Tibial artery (tissue), 4 donors: ENCODE measurements around the gene LBHD2.
"Not testable (repeated sequence)": the region's sequence is repeated elsewhere in the genome, so short reads cannot be mapped to it uniquely, and the experiment has no call there.

Source experiments
- DNase-seq, 2 donors: peaks; one replicate each; pipeline ENCODE4 v3.0.0-alpha.2; 2019
- H3K27ac ChIP-seq, 2 donors: fragments of 200-600 bp; sonication (generic) in 1 of 2; 1 replicate in 1 of 2; 2 replicates in 1 of 2; pipeline ENCODE4 v1.5.1; 2018 to 2019; ENCODE audit warnings: mild to moderate bottlenecking in 1 of 2
- H3K27me3 ChIP-seq, 2 donors: fragments of 200-600 bp; sonication (generic) in 1 of 2; one replicate each; pipeline versions ENCODE4 v1.5.1 to v1.6.0; 2016 to 2019
- H3K36me3 ChIP-seq, 3 donors: fragments of 200-600 bp; sonication (generic) in 2 of 3; one replicate each; pipeline ENCODE4 v1.5.1; 2016 to 2019; ENCODE audit warnings: mild to moderate bottlenecking in 2 of 3
- H3K4me1 ChIP-seq, 4 donors: fragments of 200-600 bp; sonication (generic) in 2 of 4; 1 replicate in 3 of 4; 2 replicates in 1 of 4; pipeline ENCODE4 v1.5.1; 2016 to 2019
- H3K4me3 ChIP-seq, 2 donors: fragments of 200-600 bp; sonication (generic) in 1 of 2; 1 replicate in 1 of 2; 2 replicates in 1 of 2; pipeline ENCODE4 v1.5.1; 2018 to 2019; ENCODE audit warnings: mild to moderate bottlenecking in 2 of 2
- H3K9me3 ChIP-seq, 3 donors: fragments of 200-600 bp; sonication (generic) in 1 of 3; one replicate each; pipeline ENCODE4 v1.5.1; 2016 to 2019
- CTCF ChIP-seq, 2 experiments: fragments of 200-600 bp in 1 of 2; fragments of 450-650 bp in 1 of 2; IDR thresholded peaks; one replicate each; pipeline ENCODE4 v1.5.1; 2017 to 2019; ENCODE audit warnings: antibody characterized with exemption in 2 of 2, mild to moderate bottlenecking in 1 of 2, moderate library complexity in 1 of 2
- intact Hi-C: fragments of 100-400 bp; cut with DNase I; formaldehyde crosslinking; loops from one replicate; pipeline ENCODE4 v1.15.0; 2023; ENCODE audit warnings: low total_unique reads

Gene LBHD2

GRCh38 chr14:103084021-103084919 is at the start of gene LBHD2:
Gene LBHD2 (plus strand): TSS chr14:103084210. CDS start chr14:103086013, 1,803 bp downstream.
- Histone ChIP-seq H3K36me3 (no peaks in the 10 kb centered on the region), H3K4me3 (no peak within 1 kb of the TSS), H3K27me3 (peaks cover 0 to 76% of the 10 kb centered on the region in 2 donors), H3K4me1 (peaks cover 0 to 7% (median 5%) of the 10 kb centered on the region in 4 donors), H3K27ac (no peak within 1 kb of the TSS), H3K9me3 (no peaks in the 10 kb centered on the region)
- no peak for TF ChIP-seq CTCF (IDR thresholded peaks at IDR 0.05)
- no peak for DNase-seq
- intact Hi-C loops: no loop called here

GRCh38 chr14:103041464-103041863 is 42.5 kb upstream of the LBHD2 start:
- Histone ChIP-seq H3K36me3 (peaks cover 6 to 13% (median 13%) of the 10 kb centered on the region in 3 donors), H3K4me3 (no peak overlapping the region), H3K9me3 (no peaks in the 10 kb centered on the region), H3K4me1 (peaks cover 0 to 23% (median 11%) of the 10 kb centered on the region in 4 donors), H3K27me3 (no peaks in the 10 kb centered on the region), H3K27ac (no peak overlapping the region)
- intact Hi-C loops: no loop called here
- no peak for DNase-seq
- TF ChIP-seq CTCF (IDR thresholded peaks at IDR 0.05): no peak

- intact Hi-C loops: no loop called here
- no peaks in the 10 kb centered on the region for H3K27me3 ChIP-seq
- no peak for TF ChIP-seq CTCF (IDR thresholded peaks at IDR 0.05)
- H3K9me3 ChIP-seq: no peaks in the 10 kb centered on the region
- H3K27ac ChIP-seq: no peak overlapping the region
- no peak for DNase-seq
- H3K4me3 ChIP-seq: no peak overlapping the region
- peaks cover 6 to 13% (median 13%) of the 10 kb centered on the region in 3 donors for H3K36me3 ChIP-seq
- H3K4me1 ChIP-seq: peaks cover 0 to 29% (median 11%) of the 10 kb centered on the region in 4 donors
Measured at GRCh38 chr14:103043257-103044015, 40.6 kb upstream of the LBHD2 start.

GRCh38 chr14:103045371-103045869 is 38.6 kb upstream of the LBHD2 start:
- Histone ChIP-seq H3K4me3 (no peak overlapping the region), H3K4me1 (peaks cover 0 to 43% (median 13%) of the 10 kb centered on the region in 4 donors), H3K27me3 (no peaks in the 10 kb centered on the region), H3K9me3 (no peaks in the 10 kb centered on the region), H3K27ac (no peak overlapping the region), H3K36me3 (peaks cover 6 to 13% (median 13%) of the 10 kb centered on the region in 3 donors)
- no peak for DNase-seq
- intact Hi-C loops: no loop called here
- no peak for TF ChIP-seq CTCF (IDR thresholded peaks at IDR 0.05)

GRCh38 chr14:103047453-103047852 is 36.6 kb upstream of the LBHD2 start:
- H3K27ac ChIP-seq, H3K27me3 ChIP-seq, H3K9me3 ChIP-seq, H3K36me3 ChIP-seq, intact Hi-C loops, H3K4me3 ChIP-seq, DNase-seq: not testable (repeated sequence)
- H3K4me1 ChIP-seq: peaks cover 0 to 62% (median 13%) of the 10 kb centered on the region in 4 donors
